Neuron (in vitro differentiated cells): ENCODE results near the gene LRRK1.

Experiments
- H2AFZ ChIP-seq: one replicate; pipeline ENCODE4 v1.6.1; 2013; ENCODE audit warnings: low read depth, mild to moderate bottlenecking, inconsistent platforms, low read length, moderate library complexity
- H3K27me3 ChIP-seq: one replicate; pipeline ENCODE4 v1.6.1; 2013; ENCODE audit warnings: low read length; ENCODE audit not compliant: insufficient read depth
- H3K36me3 ChIP-seq: one replicate; pipeline ENCODE4 v1.6.1; 2013; ENCODE audit warnings: low read length; ENCODE audit not compliant: insufficient read depth
- H3K4me1 ChIP-seq: one replicate; pipeline ENCODE4 v1.6.1; 2013; ENCODE audit warnings: low read length; ENCODE audit not compliant: insufficient read depth
- H3K4me3 ChIP-seq: 2 replicates; pipeline ENCODE4 v1.5.1; 2013; ENCODE audit warnings: mild to moderate bottlenecking, low read length, moderate library complexity
- H3K9me3 ChIP-seq: one replicate; pipeline ENCODE4 v1.6.1; 2013; ENCODE audit warnings: low read length

LRRK1 gene

DNA sequence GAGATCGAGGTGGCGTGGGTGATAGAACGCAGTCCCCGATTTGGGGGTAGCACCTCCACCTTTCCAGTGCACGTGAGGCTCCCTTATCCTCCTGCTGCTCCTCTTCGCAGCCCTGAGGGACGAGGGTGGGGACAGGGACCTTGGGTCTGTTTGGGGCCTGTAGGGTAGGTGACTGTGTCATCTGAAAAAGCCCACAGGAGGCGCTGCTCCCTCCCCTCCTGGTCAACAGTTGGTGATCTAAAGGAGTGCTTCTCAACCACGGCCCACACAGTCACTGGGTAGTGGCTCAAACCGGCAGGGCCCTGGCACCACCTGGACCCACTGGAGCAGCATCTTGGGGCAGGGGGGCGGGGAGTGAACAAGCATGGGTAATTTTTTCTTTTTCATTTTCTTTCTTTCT lies 7.1 kb downstream of the LRRK1 start:
- H2AFZ ChIP-seq: no peak overlapping the region
- no peak overlapping the region for H3K4me3 ChIP-seq
- no peaks in the 10 kb centered on the region for H3K36me3 ChIP-seq
- peaks cover 21% of the 10 kb centered on the region for H3K27me3 ChIP-seq
- H3K9me3 ChIP-seq: no peaks in the 10 kb centered on the region
- H3K4me1 ChIP-seq: no peaks in the 10 kb centered on the region

DNA sequence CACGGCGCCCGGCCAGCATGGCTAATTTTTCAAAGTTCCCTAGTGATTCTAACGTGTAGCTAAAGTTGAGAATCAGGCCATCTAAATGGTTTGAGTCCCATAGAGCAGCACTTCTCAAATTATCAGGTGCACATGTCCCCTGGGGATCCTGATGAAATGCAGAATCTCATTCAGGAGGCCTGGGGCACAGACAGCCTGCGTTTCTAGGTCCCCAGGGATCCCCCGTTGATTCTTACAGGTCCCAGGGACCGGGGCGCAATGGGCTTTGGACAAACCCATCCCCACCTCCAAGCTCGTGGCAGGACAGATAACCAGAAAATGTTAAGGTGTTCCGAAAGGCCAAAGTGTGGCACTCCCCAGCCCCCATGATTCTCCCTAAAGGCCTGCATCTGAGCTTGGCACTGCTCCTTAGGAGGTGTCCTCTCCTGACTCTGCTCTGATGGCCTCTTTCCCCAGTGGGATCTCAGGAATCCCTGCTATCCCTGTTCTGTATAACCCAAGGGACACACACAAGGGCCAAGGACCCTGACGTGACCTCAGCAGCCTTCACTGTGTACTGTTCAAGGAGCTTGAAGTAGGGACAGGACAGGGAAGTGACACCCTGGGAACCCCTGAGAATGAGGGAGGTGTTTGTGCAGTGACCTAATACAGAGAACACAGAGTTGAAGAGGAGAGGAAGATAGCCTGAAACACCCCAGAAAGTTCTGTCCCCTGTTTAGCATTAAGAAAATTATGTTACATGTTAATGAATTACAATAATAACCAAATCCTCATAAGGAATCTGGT lies 8.0 kb downstream of the LRRK1 start:
- Histone ChIP-seq H3K36me3 (no peaks in the 10 kb centered on the region), H3K27me3 (peaks cover 17% of the 10 kb centered on the region), H3K4me3 (no peak overlapping the region), H3K9me3 (no peaks in the 10 kb centered on the region), H2AFZ (no peak overlapping the region), H3K4me1 (no peaks in the 10 kb centered on the region)

- H3K27me3 ChIP-seq: peaks cover 8% of the 10 kb centered on the region
- no peak overlapping the region for H3K4me3 ChIP-seq
- H3K9me3 ChIP-seq: no peaks in the 10 kb centered on the region
- H3K36me3 ChIP-seq: no peaks in the 10 kb centered on the region
- no peak overlapping the region for H2AFZ ChIP-seq
- no peaks in the 10 kb centered on the region for H3K4me1 ChIP-seq
These were observed 9.6 kb downstream of the LRRK1 start for GRCh38 chr15:100928632-100929280.

GRCh38 chr15:100929641-100930042 lies 10.5 kb downstream of the LRRK1 start:
- Histone ChIP-seq H3K36me3 (no peaks in the 10 kb centered on the region), H2AFZ (no peak overlapping the region), H3K9me3 (no peaks in the 10 kb centered on the region), H3K27me3 (peaks cover 4% of the 10 kb centered on the region), H3K4me3 (no peak overlapping the region), H3K4me1 (no peaks in the 10 kb centered on the region)

DNA sequence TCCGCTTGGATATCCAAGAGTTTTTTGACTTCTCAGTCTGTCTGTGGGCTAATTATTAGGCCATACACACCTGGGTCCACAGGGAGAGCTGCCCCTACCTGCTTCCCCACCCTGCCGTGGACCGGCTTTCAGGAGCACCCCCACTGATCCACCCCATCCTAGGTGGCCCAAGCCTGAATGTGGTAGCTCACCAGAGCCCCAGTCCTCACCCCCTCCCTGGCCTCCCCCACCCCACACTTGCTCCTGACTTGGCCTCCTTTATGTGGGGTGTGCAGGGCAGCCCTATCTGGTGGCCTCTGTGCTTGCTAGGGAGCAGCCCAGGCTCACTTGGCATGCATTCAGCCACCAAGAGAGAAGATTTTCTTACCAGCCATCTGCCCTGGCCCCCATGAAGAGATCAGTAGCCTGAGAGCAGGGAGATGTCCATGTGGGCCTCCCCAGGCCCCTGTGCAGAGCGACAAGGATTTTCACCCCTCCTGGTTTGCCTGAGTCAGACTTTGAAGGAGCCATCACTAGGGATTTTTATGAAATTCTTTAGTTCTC lies 11.2 kb downstream of the LRRK1 start:
- Histone ChIP-seq H3K27me3 (peaks cover 4% of the 10 kb centered on the region), H3K9me3 (no peaks in the 10 kb centered on the region), H2AFZ (no peak overlapping the region), H3K4me1 (no peaks in the 10 kb centered on the region), H3K36me3 (no peaks in the 10 kb centered on the region), H3K4me3 (no peak overlapping the region)

DNA sequence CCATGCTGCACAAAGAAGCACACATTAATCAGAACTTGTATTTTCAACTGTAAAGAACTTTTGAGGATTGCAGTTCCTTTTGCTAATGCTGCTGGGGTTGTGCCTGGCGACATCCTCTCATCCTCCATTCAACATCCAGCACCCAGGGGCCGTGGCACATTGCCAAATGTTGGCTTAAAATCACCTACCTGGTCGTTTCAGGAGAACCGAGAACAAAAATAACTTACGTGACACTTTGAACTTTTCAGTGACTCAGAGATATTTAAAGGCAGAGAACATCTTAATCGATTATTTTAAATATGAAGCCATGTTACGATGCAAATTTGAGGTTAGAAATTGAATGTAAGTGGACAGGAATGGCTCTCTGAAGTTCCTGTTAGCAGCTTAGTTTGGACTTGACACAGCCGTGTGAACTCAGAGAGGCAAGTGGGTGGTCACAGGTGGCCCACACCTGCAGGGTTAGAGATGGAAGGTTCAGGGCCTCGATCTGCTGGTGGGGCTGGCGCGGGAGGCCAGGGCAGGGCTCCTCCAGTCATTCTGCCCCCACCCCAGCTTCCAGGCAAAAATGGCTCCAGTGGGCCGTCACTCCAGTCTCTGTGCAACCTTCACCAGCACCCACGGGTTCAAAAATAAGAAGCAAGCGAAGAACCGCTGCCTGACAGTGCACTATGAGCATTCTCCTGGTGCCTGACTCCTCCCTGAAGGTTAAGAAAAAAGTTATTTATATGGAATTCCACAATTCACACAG lies 12.2 kb downstream of the LRRK1 start:
- peaks cover 4% of the 10 kb centered on the region for H3K27me3 ChIP-seq
- no peaks in the 10 kb centered on the region for H3K36me3 ChIP-seq
- no peaks in the 10 kb centered on the region for H3K9me3 ChIP-seq
- no peaks in the 10 kb centered on the region for H3K4me1 ChIP-seq
- H3K4me3 ChIP-seq: no peak overlapping the region
- H2AFZ ChIP-seq: no peak overlapping the region

- H3K27me3 ChIP-seq: peaks cover 4% of the 10 kb centered on the region
- no peaks in the 10 kb centered on the region for H3K9me3 ChIP-seq
- no peaks in the 10 kb centered on the region for H3K4me1 ChIP-seq
- no peaks in the 10 kb centered on the region for H3K36me3 ChIP-seq
- no peak overlapping the region for H2AFZ ChIP-seq
- no peak overlapping the region for H3K4me3 ChIP-seq
These were observed 13.7 kb downstream of the LRRK1 start for GRCh38 chr15:100932676-100933348.

DNA sequence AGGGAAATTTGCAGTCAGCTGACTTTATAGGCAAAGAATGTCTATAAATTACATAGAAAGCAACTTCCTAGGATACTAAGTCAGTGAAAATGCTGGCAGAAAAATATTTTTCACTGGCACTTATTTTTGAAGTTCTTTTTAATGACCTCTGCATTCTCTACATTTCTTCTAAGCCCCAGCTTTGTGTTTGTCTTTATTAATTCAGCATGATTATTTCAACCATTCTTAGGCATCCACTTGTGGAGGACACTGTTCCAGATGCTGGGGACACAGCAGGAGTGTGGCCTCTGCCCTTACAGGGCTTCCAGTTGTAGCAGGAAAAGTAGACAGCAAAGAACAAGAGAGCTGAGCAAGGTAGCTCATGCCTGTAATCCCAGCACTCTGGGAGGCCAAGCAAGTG lies 15.0 kb downstream of the LRRK1 start:
- no peaks in the 10 kb centered on the region for H3K4me1 ChIP-seq
- H3K36me3 ChIP-seq: no peaks in the 10 kb centered on the region
- peaks cover 4% of the 10 kb centered on the region for H3K27me3 ChIP-seq
- no peaks in the 10 kb centered on the region for H3K9me3 ChIP-seq
- H3K4me3 ChIP-seq: no peak overlapping the region
- H2AFZ ChIP-seq: no peak overlapping the region

- Histone ChIP-seq H3K9me3 (no peaks in the 10 kb centered on the region), H3K27me3 (peaks cover 2% of the 10 kb centered on the region), H2AFZ (no peak overlapping the region), H3K4me3 (no peak overlapping the region), H3K4me1 (no peaks in the 10 kb centered on the region), H3K36me3 (no peaks in the 10 kb centered on the region)
These were observed 15.6 kb downstream of the LRRK1 start for GRCh38 chr15:100934726-100935125.

GRCh38 chr15:100937171-100937570 lies 18.0 kb downstream of the LRRK1 start:
- H2AFZ ChIP-seq: no peak overlapping the region
- no peak overlapping the region for H3K4me3 ChIP-seq
- no peaks in the 10 kb centered on the region for H3K4me1 ChIP-seq
- no peaks in the 10 kb centered on the region for H3K9me3 ChIP-seq
- H3K27me3 ChIP-seq: peaks cover 2% of the 10 kb centered on the region
- no peaks in the 10 kb centered on the region for H3K36me3 ChIP-seq

GRCh38 chr15:100939791-100940190 lies 20.6 kb downstream of the LRRK1 start:
- no peak overlapping the region for H2AFZ ChIP-seq
- no peaks in the 10 kb centered on the region for H3K4me1 ChIP-seq
- no peak overlapping the region for H3K4me3 ChIP-seq
- no peaks in the 10 kb centered on the region for H3K36me3 ChIP-seq
- no peaks in the 10 kb centered on the region for H3K9me3 ChIP-seq
- H3K27me3 ChIP-seq: no peaks in the 10 kb centered on the region

- H3K4me3 ChIP-seq: no peak overlapping the region
- H2AFZ ChIP-seq: no peak overlapping the region
- H3K27me3 ChIP-seq: no peaks in the 10 kb centered on the region
- H3K36me3 ChIP-seq: no peaks in the 10 kb centered on the region
- H3K4me1 ChIP-seq: no peaks in the 10 kb centered on the region
- H3K9me3 ChIP-seq: no peaks in the 10 kb centered on the region
These were observed 21.7 kb downstream of the LRRK1 start for GRCh38 chr15:100940767-100941379.
